Kidney (tissue), 14 donors: ENCODE results near the gene OPRL1. TPM values are rescaled to one million over a fixed set of nuclear protein-coding genes. Genes with fewer than 3 reads are reported as not detected.
A peak's percentile ranks its signal among the peaks of the same experiment; 100 is the strongest.

Experiments used
- DNase-seq, 5 donors: peaks; one replicate each; pipeline ENCODE4 v3.0.0-alpha.2; 2013 to 2020
- FAIRE-seq: peaks from 2 replicates; lab custom pipeline; 2012; peaks lifted over from hg19 to GRCh38; lab: Jason Lieb, UNC
- H3K27ac ChIP-seq, 2 donors: one replicate each; pipeline ENCODE4 v1.7.0; 2013; ENCODE audit warnings: low read depth in 2 of 2, low read length in 2 of 2, inconsistent platforms in 1 of 2
- H3K27me3 ChIP-seq: one replicate; pipeline ENCODE4 v1.7.1; 2013; ENCODE audit warnings: low read length, inconsistent platforms; ENCODE audit not compliant: control insufficient read depth, insufficient read depth
- H3K36me3 ChIP-seq, 3 donors: one replicate each; pipeline versions ENCODE4 v1.7.0 to v1.7.1; 2013; ENCODE audit warnings: low read length in 3 of 3, control low read depth in 1 of 3, inconsistent platforms in 1 of 3; ENCODE audit not compliant: insufficient read depth in 3 of 3, control insufficient read depth in 2 of 3
- H3K4me1 ChIP-seq, 3 donors: one replicate each; pipeline versions ENCODE4 v1.7.0 to v1.7.1; 2013; ENCODE audit warnings: low read length in 3 of 3, inconsistent platforms in 1 of 3, low read depth in 1 of 3; ENCODE audit not compliant: control insufficient read depth in 2 of 3, insufficient read depth in 2 of 3
- H3K4me3 ChIP-seq, 3 donors: one replicate each; pipeline versions ENCODE4 v1.7.0 to v1.8.1; 2013; ENCODE audit warnings: low read length in 3 of 3, control low read depth in 1 of 3, inconsistent platforms in 1 of 3
- H3K9ac ChIP-seq, 3 donors: one replicate each; pipeline versions ENCODE4 v1.7.0 to v1.7.1; 2013; ENCODE audit warnings: low read length in 3 of 3, control low read depth in 1 of 3, inconsistent platforms in 1 of 3
- H3K9me3 ChIP-seq, 3 donors: one replicate each; pipeline versions ENCODE4 v1.7.0 to v1.7.1; 2013; ENCODE audit warnings: low read length in 3 of 3, control low read depth in 1 of 3, inconsistent platforms in 1 of 3; ENCODE audit not compliant: control insufficient read depth in 2 of 3, insufficient read depth in 1 of 3
- intact Hi-C: fragments of 100-400 bp; cut with DNase I; formaldehyde crosslinking; loops from one replicate; pipeline ENCODE4 v1.11.1; 2022
- polyA plus RNA-seq: library from polyadenylated mRNA; stranded (reverse); fragments of 350-450 nt; fragmentation: Illumina TruSeq; extraction: RNeasy Lipid Tissue Mini Kit (QIAGEN cat#74804); gene quantifications from one replicate; pipeline ENCODE4 v1.2.3, GENCODE V29; 2014; ENCODE audit warnings: low read depth, low replicate concordance; ENCODE audit not compliant: insufficient read depth
- total RNA-seq: library from RNA; stranded (reverse); fragmentation: NEBNext Ultra II Directional; extraction: Animal tissue kit (Norgen Biotek cat#: 25700); gene quantifications from one replicate; pipeline ENCODE4 v1.2.1, GENCODE V29; 2021
- TF ChIP-seq, protein P1 (sequence below): IDR thresholded peaks from 3 replicates; pipeline ENCODE4 v1.5.1; 2012; ENCODE audit warnings: mild to moderate bottlenecking, moderate library complexity, borderline replicate concordance; ENCODE audit not compliant: insufficient read depth; ENCODE audit errors: extremely low read depth
- donor health status: control.
- donor health status: control.
- donor health status: control.
- donor health status: control.
- donor health status: control.
- donor health status: DM: yes; HTN: yes; CAD: no.
- donor health status: Normal renal cell carcinoma (clear cell type).

OPRL1 gene
- total and polyA plus RNA-seq, 2 donors from 2014 or later, result 0.39 to 1.2 TPM

DNA sequence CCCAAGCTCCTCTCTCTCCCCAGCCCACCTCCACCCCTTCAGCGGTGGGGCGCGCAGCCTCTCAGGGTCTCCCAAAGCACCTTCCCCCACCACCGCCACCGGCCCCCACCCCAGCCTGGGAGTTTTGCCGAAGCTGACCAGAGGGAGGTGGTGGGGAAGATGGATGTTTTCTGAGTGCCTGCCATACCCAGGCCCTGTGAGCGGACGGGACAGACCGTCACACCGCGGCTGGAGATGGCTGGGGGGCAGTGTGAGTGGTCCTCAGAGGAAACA is 38.2 kb upstream of the OPRL1 start:
- H3K36me3 ChIP-seq, result no peaks in the 10 kb centered on the region
- peaks cover 5% of the 10 kb centered on the region for H3K27me3 ChIP-seq
- no peak for FAIRE-seq
- peak in 1 of 5 donors; percentile 49 for DNase-seq
- peaks cover 0 to 14% (median 0%) of the 10 kb centered on the region in 3 donors for H3K4me1 ChIP-seq
- H3K9me3 ChIP-seq, result no peaks in the 10 kb centered on the region
- TF ChIP-seq, protein P1, sequence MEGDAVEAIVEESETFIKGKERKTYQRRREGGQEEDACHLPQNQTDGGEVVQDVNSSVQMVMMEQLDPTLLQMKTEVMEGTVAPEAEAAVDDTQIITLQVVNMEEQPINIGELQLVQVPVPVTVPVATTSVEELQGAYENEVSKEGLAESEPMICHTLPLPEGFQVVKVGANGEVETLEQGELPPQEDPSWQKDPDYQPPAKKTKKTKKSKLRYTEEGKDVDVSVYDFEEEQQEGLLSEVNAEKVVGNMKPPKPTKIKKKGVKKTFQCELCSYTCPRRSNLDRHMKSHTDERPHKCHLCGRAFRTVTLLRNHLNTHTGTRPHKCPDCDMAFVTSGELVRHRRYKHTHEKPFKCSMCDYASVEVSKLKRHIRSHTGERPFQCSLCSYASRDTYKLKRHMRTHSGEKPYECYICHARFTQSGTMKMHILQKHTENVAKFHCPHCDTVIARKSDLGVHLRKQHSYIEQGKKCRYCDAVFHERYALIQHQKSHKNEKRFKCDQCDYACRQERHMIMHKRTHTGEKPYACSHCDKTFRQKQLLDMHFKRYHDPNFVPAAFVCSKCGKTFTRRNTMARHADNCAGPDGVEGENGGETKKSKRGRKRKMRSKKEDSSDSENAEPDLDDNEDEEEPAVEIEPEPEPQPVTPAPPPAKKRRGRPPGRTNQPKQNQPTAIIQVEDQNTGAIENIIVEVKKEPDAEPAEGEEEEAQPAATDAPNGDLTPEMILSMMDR, result no peak
- no peak overlapping the region for H3K9ac ChIP-seq
- H3K4me3 ChIP-seq, result no peak overlapping the region
- H3K27ac ChIP-seq, result peak overlapping the region in 1 of 2 donors; percentile 11
- intact Hi-C loops, result no loop called here

DNA sequence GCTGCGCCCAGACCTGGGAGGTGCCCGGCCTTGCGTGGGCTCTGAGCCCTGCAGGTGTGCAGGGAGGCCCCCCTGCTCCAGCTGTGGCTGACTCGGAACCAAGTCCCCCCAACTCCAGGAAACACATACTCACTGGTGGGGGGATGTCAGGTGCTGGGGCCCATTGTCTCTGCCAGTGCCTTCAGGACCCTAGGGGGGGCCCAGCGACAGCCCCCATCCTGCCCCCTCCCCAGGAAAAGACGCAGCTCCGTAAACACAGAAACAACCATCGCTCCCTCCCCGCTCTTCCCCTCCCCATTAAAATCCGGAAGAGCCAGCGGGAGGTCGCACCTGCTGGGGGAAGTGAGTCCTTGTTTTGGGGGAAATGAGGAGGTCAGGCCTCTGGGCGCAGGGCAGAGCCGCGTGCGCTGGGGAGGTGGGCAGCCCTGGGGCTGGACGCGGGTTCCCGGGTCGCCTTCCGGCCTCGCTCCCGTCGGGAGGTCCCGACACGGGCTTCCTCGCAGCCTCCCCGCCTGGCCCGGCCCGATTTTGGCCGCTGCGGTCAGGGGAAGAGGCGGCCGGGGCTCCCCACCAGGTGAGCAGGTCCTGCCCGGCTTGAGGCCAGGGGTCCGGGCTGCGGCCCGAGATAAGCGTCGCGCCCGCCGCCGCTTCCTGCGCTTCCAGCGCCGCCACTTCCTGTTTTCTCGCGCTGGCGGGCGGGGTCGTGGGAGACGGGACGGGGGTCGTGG is 37.7 kb upstream of the OPRL1 start:
- TF ChIP-seq, protein P1, result no peak

DNA sequence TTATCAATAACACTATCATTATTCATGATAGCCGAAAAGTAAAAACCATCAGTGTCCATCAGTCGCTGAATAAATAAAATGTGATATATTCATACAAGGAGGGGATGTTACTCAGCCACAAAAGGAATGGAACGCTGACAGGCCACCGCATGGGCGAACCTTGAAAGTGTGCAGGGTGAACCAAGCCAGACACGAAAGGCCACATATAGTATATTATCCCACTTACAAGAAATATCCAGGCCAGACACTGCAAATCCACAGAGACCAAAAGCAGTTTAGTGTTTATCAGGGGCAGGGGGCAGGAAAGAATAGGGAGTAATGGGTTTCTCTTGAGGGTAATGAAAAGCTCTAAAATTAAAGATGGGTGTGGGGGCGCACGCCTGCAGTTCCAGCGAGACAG is 36.1 kb upstream of the OPRL1 start:
- no peak overlapping the region for H3K9ac ChIP-seq
- FAIRE-seq (no peak), DNase-seq (no peak)
- H3K9me3 ChIP-seq, result no peaks in the 10 kb centered on the region
- intact Hi-C loops, result no loop called here
- H3K4me3 ChIP-seq, result no peak overlapping the region
- no peaks in the 10 kb centered on the region for H3K36me3 ChIP-seq
- H3K27ac ChIP-seq, result no peak overlapping the region
- TF ChIP-seq, protein P1, result no peak
- H3K27me3 ChIP-seq, result peaks cover 5% of the 10 kb centered on the region
- H3K4me1 ChIP-seq, result peaks cover 0 to 14% (median 0%) of the 10 kb centered on the region in 3 donors

More for the DNA sequence above, 37.7 kb upstream of the OPRL1 start:
- FAIRE-seq (no peak), DNase-seq (peak in 1 of 5 donors; percentile 52)
- Histone ChIP-seq H3K27ac (peak overlapping the region in 1 of 2 donors; percentile 11), H3K4me1 (peaks cover 0 to 14% (median 0%) of the 10 kb centered on the region in 3 donors), H3K4me3 (no peak overlapping the region), H3K36me3 (no peaks in the 10 kb centered on the region), H3K9ac (no peak overlapping the region), H3K9me3 (no peaks in the 10 kb centered on the region), H3K27me3 (peaks cover 5% of the 10 kb centered on the region)
- intact Hi-C loops, result no loop called here
